NOMO-1 treated with dmso at 0.1 percent for 144 hours (cell line): Measurements from ENCODE around the gene HSPB8.
"Not testable (repeated sequence)": the region's sequence is repeated elsewhere in the genome, so short reads cannot be mapped to it uniquely, and the experiment has no call there.

Source experiments
- DNase-seq: peaks from one replicate; lab custom pipeline; 2025; ENCODE audit not compliant: unreplicated experiment; lab: John Stamatoyannopoulos, UW

HSPB8 gene

DNA sequence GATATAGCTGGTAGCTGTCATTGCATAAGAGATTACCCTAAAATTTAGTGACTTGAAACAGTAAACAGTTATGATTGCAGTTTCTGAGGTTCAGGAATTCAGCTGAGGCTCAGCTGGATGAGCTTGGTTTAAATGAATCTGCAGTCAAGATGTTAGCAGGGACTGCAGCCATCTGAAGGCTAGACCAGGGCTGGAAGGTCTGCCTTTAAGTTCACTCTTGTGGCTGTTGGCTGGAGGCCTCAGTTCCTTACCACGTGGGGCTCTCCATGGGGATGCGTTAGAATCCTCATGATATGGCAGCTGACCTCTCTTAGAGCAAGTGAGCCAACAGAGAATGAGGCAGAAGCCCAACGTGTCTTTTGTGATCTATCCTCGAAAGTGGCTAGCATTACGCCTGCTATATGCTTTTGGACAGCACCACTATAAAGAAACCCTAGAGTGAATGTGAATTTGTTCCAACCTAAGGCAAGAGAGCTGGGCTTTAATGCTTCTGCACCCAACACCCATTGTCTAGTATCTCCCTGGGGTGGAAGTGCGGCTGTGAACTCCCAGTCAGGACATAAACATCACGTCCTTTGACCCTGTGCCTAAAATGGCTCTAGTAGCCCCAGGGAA is 26.0 kb downstream of the HSPB8 start:
- DNase-seq, result no peak

DNA sequence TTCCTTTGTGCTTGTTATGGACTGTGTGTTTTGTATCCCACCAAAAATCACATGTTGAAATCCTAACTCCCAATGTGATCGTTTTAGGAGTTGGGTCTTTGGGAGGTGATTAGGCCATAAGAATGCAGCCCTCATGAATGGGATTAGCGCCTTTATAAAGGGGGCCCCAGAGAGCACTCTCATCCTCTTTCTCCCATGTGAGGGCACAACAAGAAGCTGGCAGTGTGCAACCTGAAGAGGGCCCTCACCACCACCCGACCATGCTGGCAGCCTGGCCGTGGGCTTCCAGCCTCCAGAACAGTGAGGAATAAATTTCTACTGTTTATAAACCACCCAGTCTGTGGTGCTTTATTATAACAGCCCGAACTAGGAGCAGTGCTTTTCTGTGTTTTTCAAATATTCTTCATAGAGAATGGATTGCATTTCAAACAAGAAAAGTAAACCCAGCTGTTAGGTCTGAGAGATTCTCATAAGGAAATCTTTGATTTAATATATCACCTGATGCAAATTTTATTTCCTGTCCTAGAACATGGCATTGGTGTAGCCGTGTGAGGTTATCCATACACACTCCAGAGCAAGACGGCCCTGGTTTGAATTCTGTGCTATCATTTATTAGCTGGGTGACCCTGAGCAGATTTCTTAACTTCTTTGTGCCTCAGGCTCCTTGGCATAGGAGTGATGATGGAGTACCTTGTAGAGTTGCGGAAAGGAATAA is 27.8 kb downstream of the HSPB8 start:
- DNase-seq, result no peak

DNA sequence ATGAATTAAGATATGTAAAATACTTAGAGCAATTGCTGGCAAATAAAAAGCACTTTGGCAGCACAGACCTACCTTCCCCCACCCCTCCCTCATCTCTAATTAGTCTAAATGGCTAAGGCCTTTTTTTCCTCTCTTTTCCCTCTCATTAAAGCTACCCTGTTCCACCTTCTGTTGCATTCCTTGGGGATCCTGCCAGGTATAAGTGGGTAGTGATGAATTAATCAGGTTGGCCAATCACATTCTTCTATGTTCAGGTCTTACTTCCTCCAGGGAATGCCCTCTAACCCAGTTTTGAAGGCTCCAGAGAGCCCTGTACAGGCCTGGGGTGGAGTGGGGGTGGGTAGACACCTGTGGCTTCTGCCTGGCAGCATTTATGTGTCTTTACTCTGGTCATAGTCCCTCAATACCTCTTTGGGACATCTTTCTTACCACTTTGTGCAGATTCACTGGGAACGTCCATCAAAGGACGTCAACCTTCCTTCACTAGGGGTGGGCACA is 28.4 kb downstream of the HSPB8 start:
- no peak for DNase-seq

DNA sequence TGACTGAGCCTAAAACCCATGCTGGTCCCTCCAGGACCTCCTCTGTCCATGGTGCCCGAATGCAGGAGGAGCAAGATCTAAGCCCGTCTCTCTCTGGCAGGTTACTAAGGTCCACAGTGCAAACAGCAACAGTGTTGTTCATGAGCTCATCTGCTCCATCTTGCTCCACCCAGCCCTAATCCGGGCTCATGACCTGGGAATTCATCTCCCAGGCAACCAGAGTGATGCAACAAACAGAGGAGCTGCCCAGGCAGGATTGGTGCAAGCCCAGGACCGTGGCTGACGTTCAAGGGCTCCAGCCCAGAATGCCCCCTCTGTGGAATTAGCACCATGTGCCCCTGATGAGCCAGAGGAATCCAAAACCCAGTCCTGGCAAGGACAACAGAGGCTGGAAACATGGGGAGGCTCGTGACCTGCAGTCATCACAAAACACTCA is 29.9 kb downstream of the HSPB8 start:
- DNase-seq, result no peak

DNA sequence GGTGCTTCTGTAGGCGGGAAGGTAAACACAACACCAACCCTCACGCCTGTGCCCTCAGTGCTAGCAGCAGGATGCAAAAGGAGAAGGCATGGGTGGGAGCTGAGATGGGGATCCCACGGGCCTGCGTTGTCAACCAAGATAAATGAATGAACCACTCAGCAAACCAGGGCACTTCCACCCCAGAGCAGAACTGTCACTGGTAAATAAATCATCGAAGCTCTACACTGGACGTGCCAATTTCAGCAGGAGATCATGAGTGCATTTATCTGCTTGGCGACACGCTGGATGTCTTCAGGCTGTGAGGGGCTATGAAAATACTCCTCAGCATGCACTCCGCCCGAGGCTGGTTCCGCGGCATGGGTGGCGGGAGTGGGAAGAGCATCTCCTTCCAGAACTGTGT is 33.2 kb downstream of the HSPB8 start:
- DNase-seq, result no peak

DNA sequence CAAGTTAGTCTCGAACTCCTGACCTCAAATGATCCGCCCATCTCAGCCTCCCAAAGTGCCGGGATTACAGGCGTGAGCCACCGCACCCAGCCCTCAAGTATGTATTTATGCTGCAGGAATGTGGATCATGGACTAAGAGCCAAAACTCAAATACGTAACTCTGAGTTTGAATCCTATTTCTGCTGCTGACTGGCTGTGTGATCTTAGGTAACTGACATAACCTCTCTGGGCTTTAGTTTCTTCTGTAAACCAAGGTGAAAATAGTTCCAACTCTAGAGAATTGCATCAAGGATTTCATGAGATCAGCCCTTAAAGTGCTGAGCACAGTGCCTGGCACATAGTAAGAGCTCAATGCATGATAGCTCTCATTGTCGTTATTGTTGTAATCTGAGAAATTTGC is 37.4 kb downstream of the HSPB8 start:
- DNase-seq, result no peak

DNA sequence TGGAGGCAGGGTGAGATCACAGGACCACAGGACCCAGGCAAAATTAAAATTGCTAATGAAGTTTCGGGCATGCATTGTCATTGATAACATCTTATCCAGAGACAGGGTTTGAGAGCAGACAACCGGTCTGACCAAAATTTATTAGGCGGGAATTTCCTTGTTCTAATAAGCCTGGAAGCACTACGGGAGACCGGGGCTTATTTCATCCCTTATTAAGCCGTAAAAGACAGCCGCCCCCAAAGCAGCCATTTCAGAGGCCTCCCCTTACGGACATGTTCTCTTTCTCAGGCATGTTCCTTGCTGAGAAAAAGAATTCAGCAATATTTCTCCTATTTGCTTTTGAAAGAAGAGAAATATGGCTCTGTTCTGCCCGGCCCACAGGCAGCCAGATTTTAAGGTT is 40.1 kb downstream of the HSPB8 start:
- not testable (repeated sequence) for DNase-seq

DNA sequence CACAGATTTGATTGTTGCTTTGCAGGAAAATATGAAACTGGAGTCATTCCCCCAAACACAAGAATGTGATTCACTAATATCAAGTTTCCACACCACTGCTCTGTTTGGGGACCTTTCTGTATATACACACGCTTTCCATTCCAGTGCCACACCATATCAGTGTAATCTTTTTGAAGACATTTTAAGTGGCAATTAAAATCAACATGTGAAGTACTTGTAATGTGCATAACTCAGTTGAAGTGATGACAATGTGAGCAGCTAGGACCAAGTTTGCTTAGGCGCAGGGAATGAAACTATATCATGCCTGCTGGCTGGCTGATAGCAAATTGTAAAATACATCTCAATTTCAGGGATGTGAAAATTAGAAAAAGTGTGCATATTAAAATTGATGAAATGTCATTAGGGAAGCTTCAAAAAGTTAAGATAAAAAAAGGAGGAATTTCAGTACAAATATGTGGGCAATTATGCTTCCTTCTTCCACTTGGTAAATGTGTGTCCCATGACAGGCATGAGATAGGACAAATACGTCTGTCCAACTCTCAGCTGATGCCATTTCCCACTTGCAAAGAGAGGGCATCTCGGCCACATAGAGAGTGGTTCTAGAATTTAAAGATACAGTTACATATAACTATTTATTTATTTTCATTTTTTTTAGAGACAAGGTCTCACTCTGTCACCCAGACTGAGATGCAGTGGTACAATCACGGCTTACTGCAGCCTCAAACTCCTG is 43.7 kb downstream of the HSPB8 start:
- DNase-seq, result no peak

DNA sequence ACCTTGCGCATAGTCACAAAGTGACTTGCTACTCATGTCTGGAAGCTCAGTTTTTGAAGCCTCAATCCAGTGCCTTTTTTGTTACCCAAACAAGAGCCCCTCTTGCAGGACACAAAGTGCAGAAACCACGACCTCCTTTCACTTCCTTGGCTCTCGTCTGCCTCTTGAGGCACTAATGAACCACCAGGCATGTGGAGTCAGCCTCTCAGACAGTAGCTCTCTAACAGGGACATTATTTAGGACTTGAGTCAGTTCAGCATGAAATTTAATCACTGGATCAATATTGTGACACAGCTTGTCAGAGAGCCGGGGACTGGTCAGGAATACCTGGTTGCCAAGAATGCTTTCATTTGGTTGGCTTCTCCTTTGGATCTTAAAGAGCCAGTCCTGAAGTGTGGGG is 46.7 kb downstream of the HSPB8 start:
- no peak for DNase-seq

DNA sequence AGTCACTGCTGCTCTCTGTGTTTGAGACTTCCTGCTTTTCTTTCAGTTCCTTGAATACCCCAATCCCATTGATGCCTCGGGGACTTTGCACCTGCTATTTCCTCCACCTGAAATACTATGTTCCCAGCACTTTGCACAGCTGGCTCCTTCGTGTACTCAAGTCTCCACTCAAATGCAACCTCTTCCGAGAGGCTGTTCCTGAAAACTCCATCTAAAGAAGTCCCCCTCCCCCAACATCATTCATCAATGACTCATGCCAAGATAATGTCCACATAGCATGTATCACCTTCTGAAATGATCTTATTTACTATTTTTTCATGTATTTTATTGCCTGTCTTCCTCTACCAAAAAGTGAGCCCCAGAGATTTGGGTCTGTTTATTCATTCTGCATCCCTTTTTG is 48.6 kb downstream of the HSPB8 start:
- DNase-seq, result no peak

DNA sequence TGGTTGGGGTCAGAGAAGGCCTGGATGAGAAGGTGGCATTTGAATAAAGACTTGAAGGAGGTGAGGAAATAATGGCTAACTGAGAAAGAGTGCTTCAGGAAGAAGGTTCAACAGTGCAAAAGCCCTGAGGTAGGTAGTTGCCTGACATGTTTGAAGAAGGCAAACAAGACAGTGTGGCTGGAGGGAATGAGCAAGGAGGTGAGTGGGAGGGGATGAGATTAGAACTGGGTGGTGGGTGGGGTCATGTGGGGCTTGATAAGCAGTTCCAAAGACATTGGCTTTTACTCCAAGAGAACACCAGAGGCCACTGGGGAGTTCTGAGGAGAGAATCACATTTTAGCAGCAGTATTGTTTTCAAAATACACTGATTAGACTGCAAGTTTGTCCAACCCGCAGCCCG is 50.5 kb downstream of the HSPB8 start:
- DNase-seq, result no peak

DNA sequence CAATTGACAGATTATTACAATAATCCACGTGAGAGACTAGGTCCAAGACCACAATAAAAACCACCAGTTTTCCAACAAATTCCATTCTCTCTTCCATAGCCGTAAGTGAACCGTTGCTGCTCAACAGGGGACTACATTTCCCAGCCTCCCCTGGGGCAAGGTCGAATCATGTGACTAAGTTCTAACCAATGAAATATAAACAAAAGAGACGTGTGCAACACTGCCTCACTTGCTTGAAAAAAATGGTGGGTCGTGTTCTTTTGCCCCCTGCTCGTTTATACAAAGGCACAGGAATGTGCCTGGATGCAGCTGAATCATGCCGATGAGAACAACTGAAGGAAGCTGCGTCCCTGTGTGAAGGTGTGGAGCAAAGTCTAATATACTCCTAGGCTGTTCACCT is 51.1 kb downstream of the HSPB8 start:
- DNase-seq, result no peak

DNA sequence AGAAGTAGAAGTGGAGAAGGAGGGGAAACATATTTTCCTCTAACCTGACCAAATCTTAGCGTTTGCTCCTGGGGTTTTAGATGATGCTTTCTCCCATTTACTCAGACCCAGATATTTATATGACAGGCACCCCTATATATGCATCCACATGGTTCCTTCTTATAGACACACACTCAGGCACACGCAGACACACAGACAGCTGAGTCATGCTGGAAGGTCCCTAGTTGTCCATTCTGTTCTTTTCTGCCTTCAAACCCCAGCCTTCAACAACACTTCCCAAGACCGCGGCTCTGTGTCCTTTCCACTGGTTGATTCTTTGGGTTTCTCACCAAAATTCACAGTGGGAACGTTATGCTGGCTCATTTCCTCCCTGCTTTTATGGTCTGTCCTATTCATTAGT is 52.1 kb downstream of the HSPB8 start:
- DNase-seq, result no peak

DNA sequence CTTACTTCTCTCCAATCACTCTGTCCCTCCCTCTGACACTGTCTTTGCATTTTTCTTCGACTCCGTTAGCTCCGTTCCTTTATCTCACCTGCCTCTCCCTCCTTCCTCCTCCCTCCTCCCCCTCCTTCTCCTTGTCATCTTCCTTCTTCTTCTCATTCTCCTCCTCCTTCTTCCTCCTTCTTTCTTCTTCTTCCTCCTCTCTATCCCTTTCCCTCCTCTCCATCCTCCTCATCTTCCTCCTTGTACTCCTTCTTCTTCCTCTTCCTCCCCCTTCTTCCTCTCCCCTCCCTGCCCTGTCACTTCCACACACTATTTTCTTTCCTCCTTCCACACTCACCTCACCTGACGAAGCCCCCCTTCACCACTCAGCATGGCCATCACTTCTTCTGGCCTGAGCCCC is 53.0 kb downstream of the HSPB8 start:
- DNase-seq, result no peak

DNA sequence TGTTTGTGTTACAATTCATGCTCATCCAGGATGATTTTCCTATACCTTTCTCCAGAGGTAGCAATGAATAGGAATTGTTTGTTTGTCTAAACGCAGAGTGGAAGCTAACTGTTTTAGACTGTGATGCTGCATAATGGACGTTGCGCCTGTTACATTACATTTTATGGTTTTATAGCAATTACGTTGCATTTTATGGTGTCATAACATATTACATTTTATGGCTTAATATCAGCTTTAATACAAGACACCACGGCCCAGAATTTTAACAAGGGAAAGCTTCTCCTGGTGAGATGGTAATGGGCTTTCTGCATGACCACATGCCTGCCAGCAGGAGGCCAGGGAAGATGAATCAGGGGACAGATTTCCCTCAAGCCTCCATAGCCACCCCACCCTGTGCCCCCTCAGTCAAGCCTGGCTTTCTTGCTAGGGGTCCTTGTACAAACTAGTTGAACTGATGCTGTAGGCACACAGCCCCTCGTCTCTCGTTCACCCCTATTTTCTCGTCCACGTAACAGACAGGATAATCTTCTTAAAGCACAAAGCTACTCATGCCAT is 56.5 kb downstream of the HSPB8 start:
- no peak for DNase-seq

DNA sequence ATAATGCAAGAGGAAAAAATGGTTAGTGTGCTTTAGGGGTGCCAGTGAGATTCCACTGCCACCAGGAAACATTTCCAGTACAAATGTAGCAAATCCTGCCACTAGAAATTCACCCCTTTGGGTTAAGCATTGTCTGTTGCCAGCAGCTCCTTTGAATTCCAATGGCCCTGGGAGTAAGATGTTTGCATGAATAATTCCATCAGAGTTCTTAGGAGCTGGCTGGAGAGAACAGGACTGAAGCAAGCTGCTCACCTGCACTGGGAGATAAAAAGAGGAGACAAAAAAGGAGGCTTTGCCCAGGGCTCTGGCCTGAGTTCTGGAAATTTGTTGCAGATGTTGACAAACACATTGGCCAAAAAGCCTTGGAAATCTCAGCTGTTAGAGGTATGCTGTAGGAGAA is 57.6 kb downstream of the HSPB8 start:
- DNase-seq, result no peak

DNA sequence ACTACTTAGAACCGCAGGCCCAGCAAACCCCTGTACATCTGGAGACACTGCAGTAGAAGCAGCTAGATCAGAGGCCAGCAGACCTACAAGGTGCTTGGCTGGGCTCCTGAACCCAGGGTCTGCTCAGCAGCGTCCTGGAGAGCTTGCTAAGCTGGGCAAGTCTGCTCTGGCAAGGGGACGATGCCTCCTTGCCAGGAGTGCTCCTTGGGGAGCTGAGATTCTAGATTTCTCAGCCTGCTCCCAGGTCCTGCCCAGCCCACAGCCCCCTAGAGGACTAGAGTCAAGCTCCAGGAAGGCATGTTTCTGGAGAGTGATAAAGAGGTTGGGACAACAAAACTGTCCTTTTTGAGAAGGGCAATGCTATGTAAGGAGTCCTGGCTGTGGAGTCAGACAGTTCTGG is 60.3 kb downstream of the HSPB8 start:
- no peak for DNase-seq

DNA sequence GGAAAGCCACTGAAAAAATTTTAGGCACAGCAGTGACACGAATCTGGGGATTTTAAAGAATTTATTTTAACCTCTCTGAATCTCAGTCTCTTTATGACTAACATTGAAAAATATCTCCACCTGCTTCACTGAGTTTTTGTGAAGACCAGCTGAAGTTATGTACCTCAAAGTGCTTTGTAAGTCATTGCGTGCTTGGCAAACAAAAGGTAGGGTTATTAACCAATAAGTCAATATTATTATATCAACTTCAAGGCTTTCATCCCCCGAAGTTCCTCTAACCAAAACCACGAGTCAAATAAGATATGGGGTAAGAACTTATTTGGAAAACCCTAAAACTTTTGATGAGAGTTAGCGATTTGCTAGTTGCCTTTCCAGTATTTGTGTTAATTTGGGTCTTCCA is 62.3 kb downstream of the HSPB8 start:
- no peak for DNase-seq

DNA sequence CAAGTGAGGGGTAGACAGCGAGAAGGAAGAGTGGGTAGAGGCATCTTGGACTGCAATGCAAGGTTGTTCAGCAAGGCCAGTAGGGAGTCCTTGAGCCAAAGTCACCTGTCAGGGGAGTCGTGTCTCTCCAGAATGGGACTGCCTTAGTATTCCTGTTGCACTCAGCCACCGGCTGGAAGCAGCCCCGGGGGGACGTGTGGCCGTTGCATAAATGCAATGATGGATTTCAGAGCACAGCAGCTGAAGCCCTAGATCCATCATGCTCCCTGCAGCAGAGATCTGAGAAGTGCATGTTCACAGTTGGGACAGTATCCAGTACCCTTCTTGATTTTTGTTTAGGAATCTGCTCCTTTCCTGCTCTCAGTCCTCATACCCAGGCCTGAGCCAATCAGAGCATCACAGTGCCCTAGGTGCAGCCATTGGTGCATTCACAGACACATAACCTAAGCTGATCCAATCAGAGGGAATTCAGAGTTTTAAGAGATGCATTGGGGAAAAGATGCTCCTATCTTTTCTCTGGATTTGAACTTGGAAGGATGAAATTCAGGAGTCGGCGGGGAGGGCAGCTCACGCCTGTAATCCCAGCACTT is 62.9 kb downstream of the HSPB8 start:
- no peak for DNase-seq
